SU-DHL-6 (cell line): ENCODE measurements around the gene ARAP1.

Experiments
- H2AFZ ChIP-seq: fragments of 200-600 bp; sonication (generic); 2 replicates; pipeline ENCODE4 v1.6.1; 2014; ENCODE audit warnings: low read depth, mild to moderate bottlenecking, moderate library complexity, mixed read lengths, antibody characterized with exemption, low read length; ENCODE audit not compliant: severe bottlenecking
- H3F3A ChIP-seq: fragments of 200-600 bp; shearing (Covaris generic); 2 replicates; pipeline ENCODE4 v1.6.0; 2016; ENCODE audit warnings: antibody characterized with exemption, mild to moderate bottlenecking; ENCODE audit not compliant: insufficient read depth
- H3K27ac ChIP-seq: fragments of 200-600 bp; sonication (generic); 2 replicates; pipeline ENCODE4 v1.5.1; 2016; ENCODE audit warnings: low read depth, mild to moderate bottlenecking, low read length, moderate library complexity, mixed read lengths
- H3K27me3 ChIP-seq: fragments of 200-600 bp; sonication (generic), shearing (Covaris generic); 2 replicates; pipeline ENCODE4 v1.6.0; 2014; ENCODE audit warnings: mild to moderate bottlenecking, low read length
- H3K36me3 ChIP-seq: fragments of 200-600 bp; sonication (generic); 2 replicates; pipeline ENCODE4 v1.6.1; 2014; ENCODE audit warnings: mild to moderate bottlenecking, low read length, mixed read lengths
- H3K4me2 ChIP-seq: fragments of 300-600, 200-600 bp; shearing (Covaris generic), sonication (generic); 2 replicates; pipeline ENCODE4 v1.6.0; 2014; ENCODE audit warnings: low read length, low read depth, mild to moderate bottlenecking; ENCODE audit not compliant: poor library complexity, severe bottlenecking
- H3K4me3 ChIP-seq: fragments of 200-600 bp; sonication (generic); 2 replicates; pipeline ENCODE4 v1.5.1; 2014; ENCODE audit warnings: antibody characterized with exemption, low read length, mild to moderate bottlenecking, mixed read lengths; ENCODE audit not compliant: insufficient read depth, poor library complexity, severe bottlenecking
- H3K79me2 ChIP-seq: fragments of 200-600 bp; sonication (generic); 2 replicates; pipeline ENCODE4 v1.6.1; 2014; ENCODE audit warnings: mild to moderate bottlenecking, low read length, moderate library complexity; ENCODE audit not compliant: insufficient read depth
- H3K9ac ChIP-seq: fragments of 200-600 bp; sonication (generic); 2 replicates; pipeline ENCODE4 v1.7.0; 2014; ENCODE audit warnings: mild to moderate bottlenecking, low read length
- H3K9me2 ChIP-seq: fragments of 200-600 bp; sonication (generic); replicated peaks from 2 replicates; pipeline ENCODE4 v1.6.1; 2014; ENCODE audit warnings: low read length; ENCODE audit not compliant: insufficient read depth
- H3K9me3 ChIP-seq: fragments of 200-600 bp; sonication (generic); 2 replicates; pipeline ENCODE4 v1.6.1; 2014; ENCODE audit warnings: low read length, mixed read lengths; ENCODE audit not compliant: insufficient read depth
- H4K20me1 ChIP-seq: fragments of 200-600 bp; sonication (generic); 2 replicates; pipeline ENCODE4 v1.6.1; 2014; ENCODE audit warnings: low read depth, mild to moderate bottlenecking, antibody characterized with exemption, low read length, moderate library complexity, mixed read lengths
- EZH2phosphoT487 ChIP-seq: fragments of 200-600 bp; sonication (generic), shearing (Covaris generic); conservative IDR thresholded peaks from 2 replicates; pipeline ENCODE4 v1.6.1; 2018; ENCODE audit warnings: mild to moderate bottlenecking, antibody characterized with exemption, low read length, moderate library complexity, mixed read lengths
- TF ChIP-seq, protein P1 (sequence below): fragments of 200-600 bp; sonication (generic); IDR thresholded peaks from one replicate; pipeline ENCODE4 v1.5.1; 2017; ENCODE audit warnings: antibody characterized with exemption, mild to moderate bottlenecking, low read length, moderate library complexity; ENCODE audit not compliant: insufficient read depth, poor library complexity, severe bottlenecking

Gene ARAP1

DNA sequence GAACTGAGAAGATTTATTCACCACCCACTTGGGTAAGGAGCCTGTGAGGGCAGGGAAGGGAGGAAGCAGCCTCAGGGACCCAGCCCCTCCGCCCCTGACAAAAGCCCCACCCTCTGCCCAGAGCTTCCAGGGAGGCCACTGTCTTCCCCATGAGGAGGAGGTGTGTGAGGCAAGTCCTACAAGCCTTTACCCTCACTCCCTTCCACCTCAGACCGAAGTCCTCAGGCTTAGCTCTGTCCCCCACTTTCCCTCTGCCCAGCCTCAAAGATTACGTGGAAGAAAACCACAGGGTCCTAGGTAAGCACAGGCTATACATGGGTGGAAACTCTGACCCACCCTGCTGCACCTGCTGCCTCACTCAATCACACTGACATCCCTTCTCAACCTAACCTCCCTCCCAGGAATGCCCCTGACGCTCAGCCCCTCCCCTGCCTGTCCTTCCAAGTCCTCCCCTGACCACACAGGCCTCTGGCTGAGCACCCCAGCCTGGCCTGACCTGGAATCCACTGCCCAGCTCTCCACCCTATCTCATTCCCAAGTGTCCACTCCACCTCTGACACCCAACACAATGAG, 3.6 kb upstream of the ARAP1 start:
- TF ChIP-seq EZH2phosphoT487 = no peak
- TF ChIP-seq, protein P1, sequence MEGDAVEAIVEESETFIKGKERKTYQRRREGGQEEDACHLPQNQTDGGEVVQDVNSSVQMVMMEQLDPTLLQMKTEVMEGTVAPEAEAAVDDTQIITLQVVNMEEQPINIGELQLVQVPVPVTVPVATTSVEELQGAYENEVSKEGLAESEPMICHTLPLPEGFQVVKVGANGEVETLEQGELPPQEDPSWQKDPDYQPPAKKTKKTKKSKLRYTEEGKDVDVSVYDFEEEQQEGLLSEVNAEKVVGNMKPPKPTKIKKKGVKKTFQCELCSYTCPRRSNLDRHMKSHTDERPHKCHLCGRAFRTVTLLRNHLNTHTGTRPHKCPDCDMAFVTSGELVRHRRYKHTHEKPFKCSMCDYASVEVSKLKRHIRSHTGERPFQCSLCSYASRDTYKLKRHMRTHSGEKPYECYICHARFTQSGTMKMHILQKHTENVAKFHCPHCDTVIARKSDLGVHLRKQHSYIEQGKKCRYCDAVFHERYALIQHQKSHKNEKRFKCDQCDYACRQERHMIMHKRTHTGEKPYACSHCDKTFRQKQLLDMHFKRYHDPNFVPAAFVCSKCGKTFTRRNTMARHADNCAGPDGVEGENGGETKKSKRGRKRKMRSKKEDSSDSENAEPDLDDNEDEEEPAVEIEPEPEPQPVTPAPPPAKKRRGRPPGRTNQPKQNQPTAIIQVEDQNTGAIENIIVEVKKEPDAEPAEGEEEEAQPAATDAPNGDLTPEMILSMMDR = no peak
- Histone ChIP-seq H4K20me1 (no peaks in the 10 kb centered on the region), H3K79me2 (no peaks in the 10 kb centered on the region), H2AFZ (no peak overlapping the region), H3K9me3 (no peaks in the 10 kb centered on the region), H3K27me3 (no peaks in the 10 kb centered on the region), H3F3A (no peaks in the 10 kb centered on the region), H3K4me2 (no peak overlapping the region), H3K36me3 (no peaks in the 10 kb centered on the region), H3K4me3 (no peak overlapping the region), H3K9ac (no peak overlapping the region), H3K9me2 (no peaks in the 10 kb centered on the region), H3K27ac (no peak overlapping the region)

DNA sequence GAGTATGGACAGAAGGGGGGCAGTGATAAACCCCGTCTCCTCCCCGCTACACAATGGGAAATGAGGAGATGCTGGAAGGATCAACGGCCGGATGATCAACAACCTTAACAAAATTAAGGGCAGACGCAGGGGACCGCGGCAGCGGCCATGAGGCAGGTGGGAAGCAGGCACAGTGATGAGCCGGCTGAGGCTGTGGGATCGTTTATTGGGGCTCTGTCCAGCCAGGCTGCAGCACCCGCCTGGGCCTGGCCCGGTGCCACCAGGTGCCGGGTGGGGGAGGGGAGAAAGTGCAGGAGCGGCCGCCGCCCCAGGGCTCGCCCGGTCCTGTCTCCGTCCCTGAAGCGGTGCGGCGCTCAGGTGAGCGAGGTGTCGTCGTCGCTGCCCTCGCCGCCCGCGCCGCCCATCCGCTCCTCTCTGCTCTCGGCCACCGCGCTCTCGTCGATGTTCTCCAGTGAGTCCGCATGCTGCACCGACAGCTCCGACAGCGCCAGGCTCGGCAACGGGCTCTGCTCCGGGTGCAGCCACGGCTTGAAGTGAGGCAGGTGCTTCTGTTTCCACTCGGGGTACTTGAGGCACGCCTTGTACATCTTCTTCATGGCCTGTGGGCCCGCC, 2.4 kb upstream of the ARAP1 start:
- Histone ChIP-seq H3K4me3 (no peak overlapping the region), H3K9me2 (no peaks in the 10 kb centered on the region), H3F3A (no peaks in the 10 kb centered on the region), H3K9ac (no peak overlapping the region), H3K9me3 (no peaks in the 10 kb centered on the region), H3K79me2 (no peaks in the 10 kb centered on the region), H3K27me3 (no peaks in the 10 kb centered on the region), H2AFZ (no peak overlapping the region), H4K20me1 (no peaks in the 10 kb centered on the region), H3K4me2 (no peak overlapping the region), H3K27ac (no peak overlapping the region), H3K36me3 (no peaks in the 10 kb centered on the region)
- TF ChIP-seq, protein P1 = no peak
- no peak for TF ChIP-seq EZH2phosphoT487

DNA sequence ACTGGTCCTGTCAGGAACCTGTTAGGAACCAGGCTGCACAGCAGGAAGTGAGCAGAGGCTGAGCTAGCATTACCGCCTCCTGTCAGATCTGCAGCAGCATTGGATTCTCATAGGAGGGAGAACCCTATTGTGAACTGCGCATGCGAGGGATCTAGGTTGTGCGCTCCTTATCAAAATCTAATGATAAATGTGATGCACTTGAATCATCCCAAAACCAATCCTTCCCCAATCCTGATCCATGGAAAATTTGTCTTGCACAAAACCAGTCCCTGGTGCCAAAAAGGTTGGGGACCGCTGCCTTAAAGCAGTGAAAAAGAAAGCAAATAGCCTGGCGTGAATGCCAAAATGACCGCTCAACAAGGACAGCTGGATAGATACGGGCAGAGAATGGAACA, 1.9 kb upstream of the ARAP1 start:
- Histone ChIP-seq H3K36me3 (no peaks in the 10 kb centered on the region), H3K9ac (no peak overlapping the region), H3K79me2 (no peaks in the 10 kb centered on the region), H3K4me2 (no peak overlapping the region), H3K4me3 (no peak overlapping the region), H3K27ac (no peak overlapping the region), H4K20me1 (no peaks in the 10 kb centered on the region), H3K27me3 (no peaks in the 10 kb centered on the region), H3F3A (no peaks in the 10 kb centered on the region), H2AFZ (no peak overlapping the region), H3K9me3 (no peaks in the 10 kb centered on the region), H3K9me2 (no peaks in the 10 kb centered on the region)
- no peak for TF ChIP-seq EZH2phosphoT487
- TF ChIP-seq, protein P1 = no peak
